Lung microvascular endothelial cell (primary cell): ENCODE measurements around the gene C2CD5. TPM values are rescaled to one million over a fixed set of nuclear protein-coding genes. Genes with fewer than 3 reads are reported as not detected.
"Not testable (repeated sequence)": the region's sequence is repeated elsewhere in the genome, so short reads cannot be mapped to it uniquely, and the experiment has no call there.

ENCODE experiments used
- DNase-seq, 2 donors: peaks; one replicate each; pipeline versions ENCODE4 v3.0.0 to v3.0.0-alpha.2; 2010; ENCODE audit warnings: low read depth in 2 of 2
- total RNA-seq: library from RNA; depleted of rRNA; stranded (reverse); fragments of >200 nt; gene quantifications from 2 replicates; pipeline ENCODE4 v1.2.1, GENCODE V29; 2014

Gene C2CD5
- total RNA-seq, 1 donor from 2014 or later = 11.1 TPM

DNA sequence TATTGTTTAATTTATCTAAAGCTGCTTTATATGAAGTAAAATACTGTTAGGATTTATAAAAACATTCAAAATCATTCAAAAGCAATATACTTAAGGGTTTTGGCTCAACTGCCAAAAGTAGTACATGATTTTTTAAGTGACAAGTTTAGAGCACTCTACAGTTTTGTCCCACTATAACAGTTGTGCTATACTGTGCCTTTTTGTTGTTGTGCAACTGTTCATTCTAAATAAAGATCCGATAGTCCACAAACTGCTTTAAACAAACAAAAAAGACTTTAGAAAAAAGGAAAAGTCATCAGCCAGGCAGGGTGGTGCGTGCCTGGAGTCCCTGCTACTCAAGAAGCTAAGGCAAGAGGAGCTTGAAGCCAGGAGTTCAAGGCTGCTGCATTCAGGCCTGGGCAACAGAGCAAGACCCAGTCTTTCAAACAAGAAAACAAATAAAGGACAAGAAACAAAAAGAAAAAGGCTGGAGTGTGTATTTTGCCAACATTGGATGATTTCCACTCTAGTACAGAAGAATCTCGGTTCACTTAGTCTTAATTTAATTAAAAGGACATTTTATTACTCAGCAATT is 7.3 kb downstream of the C2CD5 start:
- no peak for DNase-seq

DNA sequence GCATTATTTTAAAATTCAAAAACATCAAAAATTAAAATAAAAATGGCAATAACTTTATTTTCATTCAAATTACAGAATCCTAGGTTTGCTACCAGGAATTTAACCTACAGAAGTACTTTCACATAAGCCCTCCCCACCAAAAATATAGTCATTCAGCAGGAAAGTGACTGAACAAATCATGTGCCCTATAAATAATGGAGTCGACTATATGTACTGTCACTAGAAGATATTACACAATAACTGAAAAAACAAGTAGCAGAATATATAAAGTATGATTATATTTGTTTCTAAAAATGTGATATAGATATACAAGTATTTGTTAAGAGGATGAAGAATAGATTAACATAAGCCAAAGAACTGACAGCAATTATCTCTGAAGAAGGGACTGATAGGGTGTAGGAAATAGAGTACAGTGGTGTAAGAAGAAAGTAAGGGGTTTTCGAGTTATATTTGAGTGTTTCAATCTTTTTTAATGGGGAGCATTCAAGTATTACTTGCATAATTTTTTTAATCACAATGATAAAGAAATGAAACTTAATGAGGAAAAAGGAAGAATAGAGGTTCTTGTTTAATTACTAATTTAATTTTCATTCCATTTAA is 7.9 kb downstream of the C2CD5 start:
- DNase-seq = no peak

- no peak for DNase-seq
Observed at GRCh38 chr12:22535478-22535877, 8.9 kb downstream of the C2CD5 start.

GRCh38 chr12:22535038-22535437 is 9.3 kb downstream of the C2CD5 start:
- DNase-seq = no peak

- no peak for DNase-seq
Observed at GRCh38 chr12:22533155-22533554, 11.2 kb downstream of the C2CD5 start.

GRCh38 chr12:22532317-22532716 is 12.0 kb downstream of the C2CD5 start:
- DNase-seq = no peak

GRCh38 chr12:22531205-22531604 is 13.1 kb downstream of the C2CD5 start:
- DNase-seq = no peak

- peak; percentile 27 to 34 for DNase-seq
Observed at GRCh38 chr12:22529281-22530060, 14.9 kb downstream of the C2CD5 start.

- DNase-seq = peak in 1 of 2 donors; percentile 59
Observed at GRCh38 chr12:22527999-22528398, 16.3 kb downstream of the C2CD5 start.

DNA sequence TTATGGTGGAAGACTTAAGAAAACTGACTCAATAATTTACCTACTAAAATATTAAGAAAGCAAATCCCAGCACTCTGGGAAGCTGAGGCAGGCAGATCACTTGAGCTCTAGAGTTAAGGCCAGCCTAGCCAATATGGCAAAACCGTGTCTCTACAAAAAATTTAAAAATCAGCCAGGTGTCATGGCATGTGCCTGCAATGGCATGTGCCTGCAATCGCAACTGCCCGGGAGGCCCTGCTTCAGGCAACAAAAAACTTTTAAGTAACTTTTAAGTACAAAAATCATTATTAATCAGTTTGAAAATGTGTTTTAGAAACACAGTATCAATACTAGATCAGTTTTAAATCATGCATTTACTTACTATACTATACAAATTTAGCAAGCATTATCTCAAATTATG is 17.5 kb downstream of the C2CD5 start:
- DNase-seq = no peak

- DNase-seq = peak; percentile 7 to 35
Observed at GRCh38 chr12:22525426-22525825, 18.9 kb downstream of the C2CD5 start.

DNA sequence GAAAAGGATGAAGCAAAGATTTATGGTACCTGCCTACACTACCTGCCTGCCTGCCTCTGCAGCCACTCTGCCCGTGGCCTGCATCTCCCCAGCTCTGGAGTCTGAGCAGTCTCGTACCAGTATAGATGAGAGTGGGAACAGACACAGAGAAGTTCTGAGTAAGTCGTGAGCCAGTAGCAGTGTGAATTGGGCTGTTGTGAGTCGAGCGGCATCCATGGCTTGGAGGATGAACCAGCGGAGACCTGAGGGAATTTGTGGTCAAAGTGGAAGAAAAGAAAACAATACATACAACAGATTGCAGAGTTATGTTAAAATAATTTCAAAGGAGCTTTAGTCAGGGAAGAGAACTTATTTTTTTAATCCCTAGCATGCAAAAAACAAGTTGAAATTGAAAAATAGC is 25.3 kb downstream of the C2CD5 start:
- DNase-seq = no peak

GRCh38 chr12:22518060-22518719 is 26.2 kb downstream of the C2CD5 start:
- DNase-seq = peak; percentile 66 to 73

GRCh38 chr12:22514875-22515274 is 29.5 kb downstream of the C2CD5 start:
- no peak for DNase-seq

- DNase-seq = no peak
Observed at GRCh38 chr12:22505826-22506225, 38.5 kb downstream of the C2CD5 start.

GRCh38 chr12:22500100-22500499 is 44.2 kb downstream of the C2CD5 start:
- DNase-seq = no peak

GRCh38 chr12:22499445-22499844 is 44.9 kb downstream of the C2CD5 start:
- DNase-seq = no peak

DNA sequence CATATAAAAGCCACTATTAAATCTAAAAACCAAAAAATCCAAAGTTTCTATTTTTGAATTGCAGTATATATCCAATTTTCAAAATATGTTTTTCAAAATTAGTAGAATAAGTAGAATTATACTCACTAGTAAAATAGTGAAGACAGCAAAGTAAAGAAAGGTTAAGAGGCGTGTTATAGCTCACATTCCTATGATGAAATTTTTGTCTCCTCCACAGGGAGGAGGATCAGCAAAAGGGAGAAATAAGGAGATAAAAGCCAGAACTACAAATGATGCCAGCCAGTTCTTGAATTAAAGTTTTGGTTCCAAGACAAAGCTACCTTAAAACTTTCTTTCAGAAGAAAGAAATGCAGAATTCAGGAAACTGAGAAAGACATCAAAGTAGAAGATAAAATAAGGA is 50.0 kb downstream of the C2CD5 start:
- DNase-seq = no peak

DNA sequence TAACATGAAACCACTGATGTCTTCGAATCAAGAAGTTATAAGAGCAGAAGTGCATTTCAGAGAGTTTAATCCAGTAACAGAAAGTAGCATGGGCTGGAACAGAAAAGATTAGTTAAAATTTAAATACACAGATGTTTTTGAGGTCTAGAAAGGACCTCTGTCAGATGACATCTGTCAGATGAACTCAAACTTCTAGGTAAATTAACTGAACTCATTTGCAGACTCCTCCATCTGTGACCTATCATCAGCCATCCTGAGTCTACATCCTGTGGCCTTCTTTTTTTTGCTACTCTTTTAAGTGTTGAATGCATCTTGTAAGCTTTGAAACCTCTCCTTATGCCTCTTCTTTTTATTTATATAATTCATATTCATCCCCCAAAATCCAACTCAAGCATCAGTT is 53.3 kb downstream of the C2CD5 start:
- DNase-seq = no peak

GRCh38 chr12:22488478-22488877 is 55.9 kb downstream of the C2CD5 start:
- no peak for DNase-seq

DNA sequence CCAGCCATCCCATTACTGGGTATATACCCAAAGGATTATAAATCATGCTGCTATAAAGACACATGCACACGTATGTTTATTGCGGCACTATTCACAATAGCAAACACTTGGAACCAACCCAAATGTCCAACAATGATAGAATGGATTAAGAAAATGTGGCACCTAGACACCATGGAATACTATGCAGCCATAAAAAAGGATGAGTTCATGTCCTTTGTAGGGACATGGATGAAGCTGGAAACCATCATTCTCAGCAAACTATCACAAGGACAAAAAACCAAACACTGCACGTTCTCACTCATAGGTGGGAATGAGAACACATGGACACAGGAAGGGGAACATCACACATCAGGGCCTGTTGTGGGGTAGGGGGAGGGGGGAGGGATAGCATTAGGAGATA is 56.7 kb downstream of the C2CD5 start:
- DNase-seq = not testable (repeated sequence)

- DNase-seq = no peak
Observed at GRCh38 chr12:22481547-22482104, 62.7 kb downstream of the C2CD5 start.
